ENCODE data around the gene CFAP298. TPM values are rescaled to one million over a fixed set of nuclear protein-coding genes. Genes with fewer than 3 reads are reported as not detected.

CFAP298 gene
- total and polyA plus RNA-seq, 2 of the 13 experiments (the other 11 are each of a cell fraction or from before 2014, with no cell fraction given): 21.2 to 62.2 TPM

DNA sequence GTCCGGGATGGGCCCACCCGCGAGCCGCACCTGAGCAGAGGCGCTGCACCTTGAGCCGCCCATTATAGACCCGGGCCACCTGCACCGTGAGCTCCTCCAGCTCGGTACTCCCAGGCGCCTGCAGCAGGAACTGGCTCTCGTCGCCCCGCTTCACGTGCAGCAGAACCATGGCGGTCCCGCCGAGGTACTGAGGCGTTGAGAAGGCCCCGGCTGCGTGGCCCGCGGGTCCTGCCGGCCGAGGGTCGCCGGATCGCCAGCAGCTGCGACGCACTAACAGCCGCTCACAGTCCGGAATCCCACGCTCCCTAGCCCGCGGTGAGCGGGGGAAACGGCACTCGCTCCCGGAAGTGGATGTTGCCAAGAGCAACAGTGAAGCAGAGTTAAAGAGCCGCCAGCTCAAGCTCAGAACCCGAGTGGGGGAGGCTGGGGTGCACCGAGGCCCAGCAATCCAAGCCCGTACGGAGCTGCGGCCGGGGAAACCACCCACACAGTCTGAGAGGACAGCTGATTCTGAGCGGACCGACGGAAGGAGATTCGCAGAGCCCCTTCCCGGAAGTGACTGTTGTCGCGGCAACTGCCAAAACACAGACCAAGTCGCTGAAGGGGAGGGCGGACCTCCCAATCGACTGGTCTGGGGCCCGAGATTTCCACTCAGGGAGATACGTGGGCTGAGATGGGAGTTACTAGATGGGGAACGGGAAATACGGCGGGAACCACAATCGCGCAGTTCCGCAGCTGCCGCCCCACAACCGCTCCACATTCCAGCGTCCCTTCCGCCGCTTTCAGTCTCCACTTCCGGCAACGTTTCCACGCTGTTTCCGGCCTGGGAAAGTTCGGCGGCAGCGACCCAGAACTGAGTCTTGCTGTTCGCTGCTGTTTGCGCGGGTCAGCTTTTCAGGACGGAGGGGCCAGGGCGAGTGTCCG, at the start of gene CFAP298 (continued):
- TF ChIP-seq, protein P1, sequence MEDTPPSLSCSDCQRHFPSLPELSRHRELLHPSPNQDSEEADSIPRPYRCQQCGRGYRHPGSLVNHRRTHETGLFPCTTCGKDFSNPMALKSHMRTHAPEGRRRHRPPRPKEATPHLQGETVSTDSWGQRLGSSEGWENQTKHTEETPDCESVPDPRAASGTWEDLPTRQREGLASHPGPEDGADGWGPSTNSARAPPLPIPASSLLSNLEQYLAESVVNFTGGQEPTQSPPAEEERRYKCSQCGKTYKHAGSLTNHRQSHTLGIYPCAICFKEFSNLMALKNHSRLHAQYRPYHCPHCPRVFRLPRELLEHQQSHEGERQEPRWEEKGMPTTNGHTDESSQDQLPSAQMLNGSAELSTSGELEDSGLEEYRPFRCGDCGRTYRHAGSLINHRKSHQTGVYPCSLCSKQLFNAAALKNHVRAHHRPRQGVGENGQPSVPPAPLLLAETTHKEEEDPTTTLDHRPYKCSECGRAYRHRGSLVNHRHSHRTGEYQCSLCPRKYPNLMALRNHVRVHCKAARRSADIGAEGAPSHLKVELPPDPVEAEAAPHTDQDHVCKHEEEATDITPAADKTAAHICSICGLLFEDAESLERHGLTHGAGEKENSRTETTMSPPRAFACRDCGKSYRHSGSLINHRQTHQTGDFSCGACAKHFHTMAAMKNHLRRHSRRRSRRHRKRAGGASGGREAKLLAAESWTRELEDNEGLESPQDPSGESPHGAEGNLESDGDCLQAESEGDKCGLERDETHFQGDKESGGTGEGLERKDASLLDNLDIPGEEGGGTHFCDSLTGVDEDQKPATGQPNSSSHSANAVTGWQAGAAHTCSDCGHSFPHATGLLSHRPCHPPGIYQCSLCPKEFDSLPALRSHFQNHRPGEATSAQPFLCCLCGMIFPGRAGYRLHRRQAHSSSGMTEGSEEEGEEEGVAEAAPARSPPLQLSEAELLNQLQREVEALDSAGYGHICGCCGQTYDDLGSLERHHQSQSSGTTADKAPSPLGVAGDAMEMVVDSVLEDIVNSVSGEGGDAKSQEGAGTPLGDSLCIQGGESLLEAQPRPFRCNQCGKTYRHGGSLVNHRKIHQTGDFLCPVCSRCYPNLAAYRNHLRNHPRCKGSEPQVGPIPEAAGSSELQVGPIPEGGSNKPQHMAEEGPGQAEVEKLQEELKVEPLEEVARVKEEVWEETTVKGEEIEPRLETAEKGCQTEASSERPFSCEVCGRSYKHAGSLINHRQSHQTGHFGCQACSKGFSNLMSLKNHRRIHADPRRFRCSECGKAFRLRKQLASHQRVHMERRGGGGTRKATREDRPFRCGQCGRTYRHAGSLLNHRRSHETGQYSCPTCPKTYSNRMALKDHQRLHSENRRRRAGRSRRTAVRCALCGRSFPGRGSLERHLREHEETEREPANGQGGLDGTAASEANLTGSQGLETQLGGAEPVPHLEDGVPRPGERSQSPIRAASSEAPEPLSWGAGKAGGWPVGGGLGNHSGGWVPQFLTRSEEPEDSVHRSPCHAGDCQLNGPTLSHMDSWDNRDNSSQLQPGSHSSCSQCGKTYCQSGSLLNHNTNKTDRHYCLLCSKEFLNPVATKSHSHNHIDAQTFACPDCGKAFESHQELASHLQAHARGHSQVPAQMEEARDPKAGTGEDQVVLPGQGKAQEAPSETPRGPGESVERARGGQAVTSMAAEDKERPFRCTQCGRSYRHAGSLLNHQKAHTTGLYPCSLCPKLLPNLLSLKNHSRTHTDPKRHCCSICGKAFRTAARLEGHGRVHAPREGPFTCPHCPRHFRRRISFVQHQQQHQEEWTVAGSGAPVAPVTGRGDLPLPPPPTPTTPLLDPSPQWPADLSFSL (CRISPR knock-in tag; IDR thresholded peaks at IDR 0.05): no peak
- TF ChIP-seq, protein P2, sequence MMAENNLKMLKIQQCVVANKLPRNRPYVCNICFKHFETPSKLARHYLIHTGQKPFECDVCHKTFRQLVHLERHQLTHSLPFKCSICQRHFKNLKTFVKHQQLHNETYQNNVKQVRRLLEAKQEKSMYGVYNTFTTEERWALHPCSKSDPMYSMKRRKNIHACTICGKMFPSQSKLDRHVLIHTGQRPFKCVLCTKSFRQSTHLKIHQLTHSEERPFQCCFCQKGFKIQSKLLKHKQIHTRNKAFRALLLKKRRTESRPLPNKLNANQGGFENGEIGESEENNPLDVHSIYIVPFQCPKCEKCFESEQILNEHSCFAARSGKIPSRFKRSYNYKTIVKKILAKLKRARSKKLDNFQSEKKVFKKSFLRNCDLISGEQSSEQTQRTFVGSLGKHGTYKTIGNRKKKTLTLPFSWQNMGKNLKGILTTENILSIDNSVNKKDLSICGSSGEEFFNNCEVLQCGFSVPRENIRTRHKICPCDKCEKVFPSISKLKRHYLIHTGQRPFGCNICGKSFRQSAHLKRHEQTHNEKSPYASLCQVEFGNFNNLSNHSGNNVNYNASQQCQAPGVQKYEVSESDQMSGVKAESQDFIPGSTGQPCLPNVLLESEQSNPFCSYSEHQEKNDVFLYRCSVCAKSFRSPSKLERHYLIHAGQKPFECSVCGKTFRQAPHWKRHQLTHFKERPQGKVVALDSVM (CRISPR knock-in tag; IDR thresholded peaks at IDR 0.05): peak; percentile 74; the same call in 1 of the 2 replicates
- peak; percentile 19; the same call in 1 of the 2 replicates for TF ChIP-seq NR2F2 (IDR thresholded peaks at IDR 0.05; ENCODE audit: borderline replicate concordance, low read depth)
- TF ChIP-seq ZNF891 (CRISPR knock-in tag; IDR thresholded peaks at IDR 0.05): peak; percentile 67; the same call in 1 of the 2 replicates
- no peak for TF ChIP-seq NFYC (CRISPR knock-in tag; IDR thresholded peaks at IDR 0.05)
- TF ChIP-seq ZNF160 (CRISPR knock-in tag; IDR thresholded peaks at IDR 0.05): 0 out of 2 replicates have a peak, but pooled peaks have one; percentile 15
- TF ChIP-seq, protein P3, sequence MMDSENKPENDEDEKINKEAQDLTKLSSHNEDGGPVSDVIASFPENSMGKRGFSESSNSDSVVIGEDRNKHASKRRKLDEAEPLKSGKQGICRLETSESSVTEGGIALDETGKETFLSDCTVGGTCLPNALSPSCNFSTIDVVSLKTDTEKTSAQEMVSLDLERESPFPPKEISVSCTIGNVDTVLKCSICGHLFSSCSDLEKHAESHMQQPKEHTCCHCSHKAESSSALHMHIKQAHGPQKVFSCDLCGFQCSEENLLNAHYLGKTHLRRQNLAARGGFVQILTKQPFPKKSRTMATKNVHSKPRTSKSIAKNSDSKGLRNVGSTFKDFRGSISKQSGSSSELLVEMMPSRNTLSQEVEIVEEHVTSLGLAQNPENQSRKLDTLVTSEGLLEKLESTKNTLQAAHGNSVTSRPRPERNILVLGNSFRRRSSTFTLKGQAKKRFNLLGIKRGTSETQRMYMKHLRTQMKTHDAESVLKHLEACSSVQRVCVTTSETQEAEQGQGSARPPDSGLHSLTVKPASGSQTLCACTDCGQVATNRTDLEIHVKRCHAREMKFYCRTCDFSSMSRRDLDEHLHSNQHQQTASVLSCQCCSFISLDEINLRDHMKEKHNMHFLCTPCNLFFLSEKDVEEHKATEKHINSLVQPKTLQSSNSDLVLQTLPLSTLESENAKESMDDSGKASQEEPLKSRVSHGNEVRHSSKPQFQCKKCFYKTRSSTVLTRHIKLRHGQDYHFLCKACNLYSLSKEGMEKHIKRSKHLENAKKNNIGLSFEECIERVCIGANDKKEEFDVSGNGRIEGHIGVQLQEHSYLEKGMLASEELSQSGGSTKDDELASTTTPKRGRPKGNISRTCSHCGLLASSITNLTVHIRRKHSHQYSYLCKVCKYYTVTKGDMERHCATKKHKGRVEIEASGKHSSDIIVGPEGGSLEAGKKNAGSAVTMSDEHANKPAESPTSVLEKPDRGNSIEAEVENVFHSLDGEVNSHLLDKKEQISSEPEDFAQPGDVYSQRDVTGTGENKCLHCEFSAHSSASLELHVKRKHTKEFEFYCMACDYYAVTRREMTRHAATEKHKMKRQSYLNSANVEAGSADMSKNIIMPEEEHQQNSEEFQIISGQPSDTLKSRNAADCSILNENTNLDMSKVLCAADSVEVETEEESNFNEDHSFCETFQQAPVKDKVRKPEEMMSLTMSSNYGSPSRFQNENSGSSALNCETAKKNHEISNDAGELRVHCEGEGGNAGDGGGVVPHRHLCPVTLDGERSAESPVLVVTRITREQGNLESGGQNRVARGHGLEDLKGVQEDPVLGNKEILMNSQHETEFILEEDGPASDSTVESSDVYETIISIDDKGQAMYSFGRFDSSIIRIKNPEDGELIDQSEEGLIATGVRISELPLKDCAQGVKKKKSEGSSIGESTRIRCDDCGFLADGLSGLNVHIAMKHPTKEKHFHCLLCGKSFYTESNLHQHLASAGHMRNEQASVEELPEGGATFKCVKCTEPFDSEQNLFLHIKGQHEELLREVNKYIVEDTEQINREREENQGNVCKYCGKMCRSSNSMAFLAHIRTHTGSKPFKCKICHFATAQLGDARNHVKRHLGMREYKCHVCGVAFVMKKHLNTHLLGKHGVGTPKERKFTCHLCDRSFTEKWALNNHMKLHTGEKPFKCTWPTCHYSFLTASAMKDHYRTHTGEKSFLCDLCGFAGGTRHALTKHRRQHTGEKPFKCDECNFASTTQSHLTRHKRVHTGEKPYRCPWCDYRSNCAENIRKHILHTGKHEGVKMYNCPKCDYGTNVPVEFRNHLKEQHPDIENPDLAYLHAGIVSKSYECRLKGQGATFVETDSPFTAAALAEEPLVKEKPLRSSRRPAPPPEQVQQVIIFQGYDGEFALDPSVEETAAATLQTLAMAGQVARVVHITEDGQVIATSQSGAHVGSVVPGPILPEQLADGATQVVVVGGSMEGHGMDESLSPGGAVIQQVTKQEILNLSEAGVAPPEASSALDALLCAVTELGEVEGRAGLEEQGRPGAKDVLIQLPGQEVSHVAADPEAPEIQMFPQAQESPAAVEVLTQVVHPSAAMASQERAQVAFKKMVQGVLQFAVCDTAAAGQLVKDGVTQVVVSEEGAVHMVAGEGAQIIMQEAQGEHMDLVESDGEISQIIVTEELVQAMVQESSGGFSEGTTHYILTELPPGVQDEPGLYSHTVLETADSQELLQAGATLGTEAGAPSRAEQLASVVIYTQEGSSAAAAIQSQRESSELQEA (CRISPR knock-in tag; IDR thresholded peaks at IDR 0.05; ENCODE audit: not compliant biosample characterization): no peak
- no peak for TF ChIP-seq RELA (CRISPR knock-in tag; IDR thresholded peaks at IDR 0.05)
- TF ChIP-seq ZNF562 (CRISPR knock-in tag; IDR thresholded peaks at IDR 0.05; ENCODE audit: borderline replicate concordance): no peak

Measured in HepG2 (cell line).